Coronary artery (tissue), 2 donors: ENCODE results near the gene HIPK1.

Source experiments
- DNase-seq: peaks from one replicate; pipeline ENCODE4 v3.0.0-alpha.2; 2017; ENCODE audit warnings: low spot score
- H3K27ac ChIP-seq, 2 donors: fragments of 200-600 bp; sonication (generic); one replicate each; pipeline ENCODE4 v1.5.1; 2016 to 2019
- H3K4me3 ChIP-seq: fragments of 200-600 bp; sonication (generic); 2 replicates; pipeline ENCODE4 v1.5.1; 2016; ENCODE audit warnings: mild to moderate bottlenecking, moderate library complexity
- TF ChIP-seq, protein P1 (sequence below): fragments of 200-600 bp; sonication (generic); IDR thresholded peaks from one replicate; pipeline ENCODE4 v1.5.1; 2019; ENCODE audit warnings: antibody characterized with exemption

HIPK1 gene

DNA sequence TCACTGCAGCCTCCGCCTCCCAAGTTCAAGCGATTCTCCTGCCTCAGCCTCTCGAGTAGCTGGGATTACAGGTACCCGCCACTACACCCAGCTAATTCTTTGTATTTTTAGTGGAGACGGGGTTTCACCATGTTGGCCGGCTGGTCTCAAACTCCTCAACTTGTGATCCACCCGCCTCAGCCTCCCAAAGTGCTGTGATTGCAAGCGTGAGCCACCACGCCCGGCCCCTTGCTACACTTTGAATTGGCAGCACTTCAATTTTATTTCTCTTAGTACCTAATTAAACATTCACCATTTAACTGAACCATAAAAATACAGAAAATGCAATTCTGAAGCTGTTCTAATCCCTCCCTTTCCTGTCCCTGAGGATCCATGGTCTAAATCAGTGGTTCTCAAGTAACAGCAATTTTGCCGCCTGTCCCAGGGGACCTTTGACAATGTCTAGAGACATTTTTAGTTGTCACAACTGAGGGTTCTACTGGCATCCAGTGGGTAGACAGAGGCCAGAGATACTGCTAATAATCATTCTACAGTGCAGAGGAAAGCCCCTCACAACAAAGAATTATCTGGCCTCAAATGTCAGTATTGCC, 37.4 kb upstream of the HIPK1 start:
- H3K4me3 ChIP-seq: no peak overlapping the region
- DNase-seq: no peak
- TF ChIP-seq, protein P1, sequence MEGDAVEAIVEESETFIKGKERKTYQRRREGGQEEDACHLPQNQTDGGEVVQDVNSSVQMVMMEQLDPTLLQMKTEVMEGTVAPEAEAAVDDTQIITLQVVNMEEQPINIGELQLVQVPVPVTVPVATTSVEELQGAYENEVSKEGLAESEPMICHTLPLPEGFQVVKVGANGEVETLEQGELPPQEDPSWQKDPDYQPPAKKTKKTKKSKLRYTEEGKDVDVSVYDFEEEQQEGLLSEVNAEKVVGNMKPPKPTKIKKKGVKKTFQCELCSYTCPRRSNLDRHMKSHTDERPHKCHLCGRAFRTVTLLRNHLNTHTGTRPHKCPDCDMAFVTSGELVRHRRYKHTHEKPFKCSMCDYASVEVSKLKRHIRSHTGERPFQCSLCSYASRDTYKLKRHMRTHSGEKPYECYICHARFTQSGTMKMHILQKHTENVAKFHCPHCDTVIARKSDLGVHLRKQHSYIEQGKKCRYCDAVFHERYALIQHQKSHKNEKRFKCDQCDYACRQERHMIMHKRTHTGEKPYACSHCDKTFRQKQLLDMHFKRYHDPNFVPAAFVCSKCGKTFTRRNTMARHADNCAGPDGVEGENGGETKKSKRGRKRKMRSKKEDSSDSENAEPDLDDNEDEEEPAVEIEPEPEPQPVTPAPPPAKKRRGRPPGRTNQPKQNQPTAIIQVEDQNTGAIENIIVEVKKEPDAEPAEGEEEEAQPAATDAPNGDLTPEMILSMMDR: no peak
- no peak overlapping the region for H3K27ac ChIP-seq

DNA sequence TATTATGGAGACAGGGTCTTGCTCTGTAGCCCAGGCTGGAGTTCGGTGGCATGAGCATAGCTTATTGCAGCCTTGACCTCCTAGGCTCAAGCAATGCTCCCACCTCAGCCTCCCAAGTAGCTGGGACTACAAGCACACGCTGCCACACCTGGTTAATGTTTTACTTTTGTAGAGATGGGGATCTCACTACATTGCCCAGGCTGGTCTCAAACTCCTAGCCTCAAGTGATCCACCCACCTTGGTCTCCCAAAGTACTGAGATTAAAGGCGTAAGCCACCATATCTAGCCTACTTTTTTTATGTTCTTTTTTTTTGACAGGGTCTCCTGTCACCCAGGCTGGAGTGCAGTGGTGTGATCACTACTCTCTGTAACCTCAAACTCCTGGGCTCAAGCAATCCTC, 35.9 kb upstream of the HIPK1 start:
- TF ChIP-seq, protein P1: no peak
- no peak for DNase-seq
- H3K27ac ChIP-seq: no peak overlapping the region
- H3K4me3 ChIP-seq: no peak overlapping the region

DNA sequence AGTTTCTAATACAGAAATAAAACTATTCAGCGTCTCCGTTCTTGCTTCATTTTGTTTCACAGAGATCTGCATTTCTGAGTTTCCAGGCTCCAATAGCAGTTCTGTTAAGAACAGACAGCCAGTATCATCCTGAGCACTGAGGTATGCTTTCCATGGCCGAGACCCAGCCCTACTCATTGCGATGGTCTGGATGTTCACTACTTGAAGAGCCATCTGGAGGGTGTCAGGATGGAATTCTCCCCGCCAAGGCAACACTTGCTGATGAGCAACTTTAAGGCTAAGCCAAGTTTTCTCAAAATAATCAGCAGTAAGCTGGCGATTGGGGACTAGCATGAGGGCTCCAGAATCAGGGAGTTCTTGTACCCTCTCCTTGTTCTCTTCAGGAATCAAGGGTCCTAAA, 34.0 kb upstream of the HIPK1 start:
- Histone ChIP-seq H3K27ac (no peak overlapping the region), H3K4me3 (no peak overlapping the region)
- DNase-seq: no peak
- TF ChIP-seq, protein P1: no peak

DNA sequence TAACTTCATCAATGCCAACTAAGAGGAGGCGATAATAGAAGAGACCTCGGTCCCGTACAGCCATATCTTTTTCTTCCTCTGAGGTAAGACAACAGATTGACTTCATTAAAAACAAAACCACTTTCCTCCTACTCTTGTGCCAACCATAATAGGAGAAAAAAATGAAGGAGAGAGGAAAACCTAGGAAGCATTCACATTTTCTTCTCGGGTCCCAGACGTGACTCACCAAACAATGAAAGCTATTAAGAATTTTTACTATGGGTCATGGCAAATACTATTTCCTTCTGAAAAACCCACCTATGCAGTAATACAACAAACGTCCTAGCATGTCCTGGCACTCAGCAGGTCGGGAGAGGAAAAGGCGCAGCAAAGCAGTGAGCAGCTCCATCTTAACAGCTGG, 33.2 kb upstream of the HIPK1 start:
- TF ChIP-seq, protein P1: no peak
- Histone ChIP-seq H3K4me3 (no peak overlapping the region), H3K27ac (no peak overlapping the region)
- DNase-seq: no peak

DNA sequence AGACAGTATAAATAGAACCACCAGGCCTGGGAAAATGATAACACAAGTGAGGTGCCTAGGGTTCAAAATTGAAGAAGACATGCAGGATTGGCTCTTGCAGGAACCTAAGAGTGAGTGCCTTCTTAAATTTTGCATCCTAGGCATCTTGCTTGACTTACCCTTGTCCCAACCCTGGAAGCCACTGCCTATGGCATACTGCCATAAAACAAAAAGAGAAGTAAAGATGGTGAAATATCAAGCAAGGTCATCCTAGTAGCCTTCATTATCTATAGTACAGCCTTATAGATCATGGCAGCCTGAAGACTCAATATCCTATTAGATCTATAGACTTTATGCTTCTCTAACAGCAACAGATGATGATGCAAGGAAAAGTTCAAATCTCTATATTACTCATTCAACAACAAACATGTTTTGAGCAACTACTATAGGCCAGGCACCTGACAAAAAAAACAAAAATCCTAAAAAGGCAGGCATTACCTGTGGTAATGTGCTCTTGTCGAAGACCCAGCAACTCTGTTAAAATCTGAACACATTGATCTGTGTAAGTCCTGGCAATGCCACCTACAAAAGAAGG, 30.8 kb upstream of the HIPK1 start:
- TF ChIP-seq, protein P1: no peak
- no peak for DNase-seq
- no peak overlapping the region for H3K4me3 ChIP-seq
- peak overlapping the region; percentile 18 to 25 for H3K27ac ChIP-seq

DNA sequence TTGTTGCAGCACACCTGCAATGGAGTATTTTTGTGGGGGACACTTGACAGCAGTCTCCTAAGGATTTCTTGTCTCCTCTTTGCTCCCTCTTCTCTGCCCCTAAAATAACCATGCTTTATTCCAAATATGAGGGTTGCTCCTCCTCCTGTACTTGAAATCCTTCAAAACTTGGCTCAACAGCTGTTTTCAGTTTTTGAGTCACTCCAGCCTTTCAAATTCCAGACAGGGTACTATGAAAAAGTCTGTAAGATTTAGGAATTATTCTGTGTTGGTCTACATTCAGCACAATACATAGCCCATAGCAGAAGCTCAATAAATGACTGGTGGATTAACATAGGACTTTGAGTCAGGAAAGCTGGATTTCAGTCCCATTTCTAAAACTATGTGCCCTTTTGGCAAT, 30.0 kb upstream of the HIPK1 start:
- TF ChIP-seq, protein P1: no peak
- H3K4me3 ChIP-seq: no peak overlapping the region
- peak overlapping the region; percentile 25 to 55 for H3K27ac ChIP-seq
- no peak for DNase-seq

DNA sequence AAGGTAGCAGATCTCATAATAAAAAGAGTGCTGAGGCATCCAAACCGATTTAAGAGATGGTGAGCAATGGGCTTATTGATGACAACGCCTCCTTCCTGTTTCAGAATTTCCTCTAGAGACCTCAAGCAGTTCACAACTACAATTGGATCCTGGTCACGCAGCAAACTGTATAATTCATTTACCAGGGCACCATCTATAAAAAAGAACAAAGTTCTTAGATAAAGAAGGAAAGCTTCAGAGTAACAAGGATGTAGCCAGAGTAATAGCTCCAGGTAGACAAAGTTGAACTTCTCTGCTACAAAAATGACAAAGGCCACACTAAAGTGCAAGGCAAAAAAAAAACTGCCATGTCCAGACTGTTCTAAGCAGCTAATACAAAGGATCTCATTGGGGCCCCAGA, 27.9 kb upstream of the HIPK1 start:
- no peak overlapping the region for H3K4me3 ChIP-seq
- no peak for DNase-seq
- TF ChIP-seq, protein P1: no peak
- H3K27ac ChIP-seq: no peak overlapping the region
